ENCODE measurements around the gene MAML2. TPM values are rescaled to one million over a fixed set of nuclear protein-coding genes. Genes with fewer than 3 reads are reported as not detected.

MAML2 gene
- total and polyA plus RNA-seq, 2 experiments from 2014 or later = 2.0 to 7.1 TPM

- H3K4me2 ChIP-seq = peak overlapping the region; percentile 52
- TF ChIP-seq ETS1 (IDR thresholded peaks at IDR 0.05) = no peak
- no peak for TF ChIP-seq POLR2AphosphoS5 (IDR thresholded peaks at IDR 0.05; ENCODE audit: low read depth)
- peaks cover 12% of the 10 kb centered on the region for H3K4me1 Mint-ChIP-seq
- no peak for DNase-seq (ENCODE audit: low spot score)
- H3K4me1 ChIP-seq (ENCODE audit: insufficient read depth) = peaks cover 28% of the 10 kb centered on the region
- peaks cover 7% of the 10 kb centered on the region for H3K27me3 Mint-ChIP-seq (ENCODE audit: insufficient read depth, low read depth, poor library complexity)
- no peaks in the 10 kb centered on the region for H3K27me3 ChIP-seq (ENCODE audit: insufficient read depth)
- H3K4me3 ChIP-seq = no peak overlapping the region
- 0 out of 2 replicates have a peak overlapping the region, but pooled peaks have one; percentile 51 for H3K27ac ChIP-seq (ENCODE audit: low read depth)
- ATAC-seq = peak; percentile 50
- H3K36me3 ChIP-seq (ENCODE audit: insufficient read depth) = no peaks in the 10 kb centered on the region
- no peaks in the 10 kb centered on the region for H3K9me3 Mint-ChIP-seq
- no peaks in the 10 kb centered on the region for H3K36me3 Mint-ChIP-seq (ENCODE audit: low read depth)
- H2AFZ ChIP-seq = no peak overlapping the region; the same call in 1 of the 2 replicates
- H3F3A ChIP-seq (replicated peaks; ENCODE audit: low read depth) = no peaks in the 10 kb centered on the region
- H3K9me2 ChIP-seq (ENCODE audit: insufficient read depth) = no peaks in the 10 kb centered on the region
- H3K27ac Mint-ChIP-seq = no peak overlapping the region
- no peaks in the 10 kb centered on the region for H3K79me2 ChIP-seq (replicated peaks; ENCODE audit: insufficient read depth)
- no peak overlapping the region for H3K4me3 Mint-ChIP-seq
- H4K20me1 ChIP-seq (replicated peaks; ENCODE audit: insufficient read depth) = no peaks in the 10 kb centered on the region
Observed at GRCh38 chr11:96019810-96020747, 322.9 kb downstream of the MAML2 start.

GRCh38 chr11:96019281-96019680 lies 323.7 kb downstream of the MAML2 start:
- Mint-ChIP-seq H3K36me3 (ENCODE audit: low read depth) (no peaks in the 10 kb centered on the region), H3K27me3 (ENCODE audit: insufficient read depth, low read depth, poor library complexity) (peaks cover 7% of the 10 kb centered on the region), H3K4me3 (no peak overlapping the region), H3K9me3 (no peaks in the 10 kb centered on the region), H3K4me1 (peaks cover 16% of the 10 kb centered on the region), H3K27ac (no peak overlapping the region)
- Histone ChIP-seq H4K20me1 (replicated peaks; ENCODE audit: insufficient read depth) (no peaks in the 10 kb centered on the region), H2AFZ (no peak overlapping the region), H3F3A (replicated peaks; ENCODE audit: low read depth) (no peaks in the 10 kb centered on the region), H3K27me3 (ENCODE audit: insufficient read depth) (no peaks in the 10 kb centered on the region), H3K4me3 (no peak overlapping the region), H3K36me3 (ENCODE audit: insufficient read depth) (no peaks in the 10 kb centered on the region), H3K9me2 (ENCODE audit: insufficient read depth) (no peaks in the 10 kb centered on the region), H3K4me1 (ENCODE audit: insufficient read depth) (peaks cover 35% of the 10 kb centered on the region), H3K27ac (ENCODE audit: low read depth) (no peak overlapping the region), H3K79me2 (replicated peaks; ENCODE audit: insufficient read depth) (no peaks in the 10 kb centered on the region), H3K4me2 (no peak overlapping the region)
- no peak for DNase-seq (ENCODE audit: low spot score)
- TF ChIP-seq STAT1 (IDR thresholded peaks at IDR 0.05; ENCODE audit: unreplicated experiment) (no peak), EZH2phosphoT487 (IDR thresholded peaks at IDR 0.05; ENCODE audit: unreplicated experiment) (no peak), NANOG (IDR thresholded peaks at IDR 0.05; ENCODE audit: borderline replicate concordance) (no peak), POLR2AphosphoS5 (IDR thresholded peaks at IDR 0.05; ENCODE audit: low read depth) (no peak), ETS1 (IDR thresholded peaks at IDR 0.05) (no peak), ZNF114 (CRISPR knock-in tag; IDR thresholded peaks at IDR 0.05) (no peak), EZH2 (IDR thresholded peaks at IDR 0.05; ENCODE audit: low read depth, unreplicated experiment) (no peak)
- no peak for ATAC-seq

Measured in GM23338 (cell line).